Measurements from ENCODE around the gene SIRT4. TPM values are rescaled to one million over a fixed set of nuclear protein-coding genes. Genes with fewer than 3 reads are reported as not detected.

The SIRT4 gene
- total and polyA plus RNA-seq, 10 of the 15 experiments (the other 5 are each of a cell fraction or from before 2014, with no cell fraction given): 0.19 to 0.98 (median 0.44) TPM

DNA sequence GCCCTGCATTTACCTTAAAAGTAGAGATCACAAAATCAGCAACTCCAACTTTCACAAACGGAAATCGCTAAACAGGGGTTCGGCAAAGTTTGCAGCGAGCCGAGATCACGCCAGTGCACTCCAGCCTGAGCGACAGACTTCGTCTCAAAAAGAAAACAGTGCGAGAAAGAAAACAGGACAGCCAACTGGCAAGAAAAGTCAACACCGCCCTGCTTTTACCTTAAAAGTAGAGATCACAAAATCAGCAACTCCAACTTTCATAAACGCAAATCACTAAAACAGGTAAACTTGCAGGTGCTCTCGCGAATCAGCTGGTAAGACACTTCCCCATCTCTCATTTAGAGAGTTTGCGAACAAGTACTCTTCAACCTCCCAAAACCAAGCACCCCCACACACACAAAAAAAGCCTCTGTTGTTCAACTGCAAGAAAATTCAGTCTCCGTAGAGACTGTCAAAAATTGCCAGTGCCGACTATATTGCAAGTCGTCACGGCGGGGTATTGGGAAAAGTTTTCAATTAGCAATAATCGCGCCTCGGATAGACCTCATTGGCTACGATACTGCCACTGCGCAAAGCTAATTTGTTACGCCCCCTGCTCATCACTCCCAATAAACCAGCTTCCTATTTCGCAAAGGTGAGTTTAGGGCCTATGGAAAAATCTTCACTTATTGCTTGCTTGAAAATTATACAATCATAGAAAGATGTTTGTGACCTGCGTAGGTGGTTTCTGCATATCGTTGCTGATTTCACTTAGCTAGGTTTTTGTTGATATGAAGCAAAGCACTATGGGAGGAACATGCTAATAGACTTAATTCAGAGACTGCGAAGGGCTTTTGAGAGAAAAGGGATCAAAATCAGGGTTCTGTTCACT lies 9.2 kb upstream of the SIRT4 start, which contains the start of gene RNU4-1 (continued):
- TF ChIP-seq, protein P1, sequence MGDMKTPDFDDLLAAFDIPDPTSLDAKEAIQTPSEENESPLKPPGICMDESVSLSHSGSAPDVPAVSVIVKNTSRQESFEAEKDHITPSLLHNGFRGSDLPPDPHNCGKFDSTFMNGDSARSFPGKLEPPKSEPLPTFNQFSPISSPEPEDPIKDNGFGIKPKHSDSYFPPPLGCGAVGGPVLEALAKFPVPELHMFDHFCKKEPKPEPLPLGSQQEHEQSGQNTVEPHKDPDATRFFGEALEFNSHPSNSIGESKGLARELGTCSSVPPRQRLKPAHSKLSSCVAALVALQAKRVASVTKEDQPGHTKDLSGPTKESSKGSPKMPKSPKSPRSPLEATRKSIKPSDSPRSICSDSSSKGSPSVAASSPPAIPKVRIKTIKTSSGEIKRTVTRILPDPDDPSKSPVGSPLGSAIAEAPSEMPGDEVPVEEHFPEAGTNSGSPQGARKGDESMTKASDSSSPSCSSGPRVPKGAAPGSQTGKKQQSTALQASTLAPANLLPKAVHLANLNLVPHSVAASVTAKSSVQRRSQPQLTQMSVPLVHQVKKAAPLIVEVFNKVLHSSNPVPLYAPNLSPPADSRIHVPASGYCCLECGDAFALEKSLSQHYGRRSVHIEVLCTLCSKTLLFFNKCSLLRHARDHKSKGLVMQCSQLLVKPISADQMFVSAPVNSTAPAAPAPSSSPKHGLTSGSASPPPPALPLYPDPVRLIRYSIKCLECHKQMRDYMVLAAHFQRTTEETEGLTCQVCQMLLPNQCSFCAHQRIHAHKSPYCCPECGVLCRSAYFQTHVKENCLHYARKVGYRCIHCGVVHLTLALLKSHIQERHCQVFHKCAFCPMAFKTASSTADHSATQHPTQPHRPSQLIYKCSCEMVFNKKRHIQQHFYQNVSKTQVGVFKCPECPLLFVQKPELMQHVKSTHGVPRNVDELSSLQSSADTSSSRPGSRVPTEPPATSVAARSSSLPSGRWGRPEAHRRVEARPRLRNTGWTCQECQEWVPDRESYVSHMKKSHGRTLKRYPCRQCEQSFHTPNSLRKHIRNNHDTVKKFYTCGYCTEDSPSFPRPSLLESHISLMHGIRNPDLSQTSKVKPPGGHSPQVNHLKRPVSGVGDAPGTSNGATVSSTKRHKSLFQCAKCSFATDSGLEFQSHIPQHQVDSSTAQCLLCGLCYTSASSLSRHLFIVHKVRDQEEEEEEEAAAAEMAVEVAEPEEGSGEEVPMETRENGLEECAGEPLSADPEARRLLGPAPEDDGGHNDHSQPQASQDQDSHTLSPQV (IDR thresholded peaks at IDR 0.05): no peak
- TF ChIP-seq GATAD2B (conservative IDR thresholded peaks at IDR 0.05; ENCODE audit: low read depth) (0 out of 2 replicates have a peak, but pooled peaks have one; percentile 24), ESRRA (IDR thresholded peaks at IDR 0.05; ENCODE audit: low read length) (no peak), MEF2B (IDR thresholded peaks at IDR 0.05; ENCODE audit: partially characterized antibody, poor library complexity, severe bottlenecking) (no peak), SMAD5 (IDR thresholded peaks at IDR 0.05; ENCODE audit: low read depth) (peak; percentile 100), BCL11A (IDR thresholded peaks at IDR 0.05; ENCODE audit: low read depth, low read length) (peak; percentile 87), SMAD1 (IDR thresholded peaks at IDR 0.05; ENCODE audit: low read depth, partially characterized antibody) (peak; percentile 98), BHLHE40 (IDR thresholded peaks at IDR 0.05; ENCODE audit: borderline replicate concordance in 1 of 2, low read depth in 2 of 2, low read length in 1 of 2) (no peak), NRF1 (conservative IDR thresholded peaks at IDR 0.05; ENCODE audit: low read depth, low read length) (no peak), SMARCA5 (IDR thresholded peaks at IDR 0.05) (no peak), PAX5 (IDR thresholded peaks at IDR 0.05; ENCODE audit: borderline replicate concordance, low read depth, low read length) (peak; percentile 63; the same call in 1 of the 2 replicates), ZNF274 (IDR thresholded peaks at IDR 0.05; ENCODE audit: insufficient read depth, insufficient read length) (no peak), ZBED1 (IDR thresholded peaks at IDR 0.05; ENCODE audit: borderline replicate concordance) (peak; percentile 100), DPF2 (IDR thresholded peaks at IDR 0.05) (peak; percentile 26; the same call in 1 of the 2 replicates), TCF7 (IDR thresholded peaks at IDR 0.05; ENCODE audit: borderline replicate concordance) (peak; percentile 84), NFYB (IDR thresholded peaks at IDR 0.05; ENCODE audit: insufficient read depth, low read depth, low read length) (no peak), SPI1 (IDR thresholded peaks at IDR 0.05; ENCODE audit: borderline replicate concordance, insufficient read depth, low read depth, low read length) (peak; percentile 56; the same call in 1 of the 2 replicates), IKZF1 (conservative IDR thresholded peaks at IDR 0.05) (peak; percentile 46; the same call in 1 of the 2 replicates), CHD4 (IDR thresholded peaks at IDR 0.05) (no peak), POLR2AphosphoS2 (IDR thresholded peaks at IDR 0.05; ENCODE audit: low read depth, low read length) (peak; percentile 99)
- TF ChIP-seq, protein P2, sequence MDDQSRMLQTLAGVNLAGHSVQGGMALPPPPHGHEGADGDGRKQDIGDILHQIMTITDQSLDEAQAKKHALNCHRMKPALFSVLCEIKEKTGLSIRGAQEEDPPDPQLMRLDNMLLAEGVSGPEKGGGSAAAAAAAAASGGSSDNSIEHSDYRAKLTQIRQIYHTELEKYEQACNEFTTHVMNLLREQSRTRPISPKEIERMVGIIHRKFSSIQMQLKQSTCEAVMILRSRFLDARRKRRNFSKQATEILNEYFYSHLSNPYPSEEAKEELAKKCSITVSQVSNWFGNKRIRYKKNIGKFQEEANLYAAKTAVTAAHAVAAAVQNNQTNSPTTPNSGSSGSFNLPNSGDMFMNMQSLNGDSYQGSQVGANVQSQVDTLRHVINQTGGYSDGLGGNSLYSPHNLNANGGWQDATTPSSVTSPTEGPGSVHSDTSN (IDR thresholded peaks at IDR 0.05; ENCODE audit: insufficient replicate concordance, low read depth, low read length): peak; percentile 63
- TF ChIP-seq, protein P3, sequence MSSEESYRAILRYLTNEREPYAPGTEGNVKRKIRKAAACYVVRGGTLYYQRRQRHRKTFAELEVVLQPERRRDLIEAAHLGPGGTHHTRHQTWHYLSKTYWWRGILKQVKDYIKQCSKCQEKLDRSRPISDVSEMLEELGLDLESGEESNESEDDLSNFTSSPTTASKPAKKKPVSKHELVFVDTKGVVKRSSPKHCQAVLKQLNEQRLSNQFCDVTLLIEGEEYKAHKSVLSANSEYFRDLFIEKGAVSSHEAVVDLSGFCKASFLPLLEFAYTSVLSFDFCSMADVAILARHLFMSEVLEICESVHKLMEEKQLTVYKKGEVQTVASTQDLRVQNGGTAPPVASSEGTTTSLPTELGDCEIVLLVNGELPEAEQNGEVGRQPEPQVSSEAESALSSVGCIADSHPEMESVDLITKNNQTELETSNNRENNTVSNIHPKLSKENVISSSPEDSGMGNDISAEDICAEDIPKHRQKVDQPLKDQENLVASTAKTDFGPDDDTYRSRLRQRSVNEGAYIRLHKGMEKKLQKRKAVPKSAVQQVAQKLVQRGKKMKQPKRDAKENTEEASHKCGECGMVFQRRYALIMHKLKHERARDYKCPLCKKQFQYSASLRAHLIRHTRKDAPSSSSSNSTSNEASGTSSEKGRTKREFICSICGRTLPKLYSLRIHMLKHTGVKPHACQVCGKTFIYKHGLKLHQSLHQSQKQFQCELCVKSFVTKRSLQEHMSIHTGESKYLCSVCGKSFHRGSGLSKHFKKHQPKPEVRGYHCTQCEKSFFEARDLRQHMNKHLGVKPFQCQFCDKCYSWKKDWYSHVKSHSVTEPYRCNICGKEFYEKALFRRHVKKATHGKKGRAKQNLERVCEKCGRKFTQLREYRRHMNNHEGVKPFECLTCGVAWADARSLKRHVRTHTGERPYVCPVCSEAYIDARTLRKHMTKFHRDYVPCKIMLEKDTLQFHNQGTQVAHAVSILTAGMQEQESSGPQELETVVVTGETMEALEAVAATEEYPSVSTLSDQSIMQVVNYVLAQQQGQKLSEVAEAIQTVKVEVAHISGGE (CRISPR knock-in tag; IDR thresholded peaks at IDR 0.05): peak; percentile 69

Data from GM12878 (cell line).